GM10248 (cell line): ENCODE data around the gene KCNQ1.

ENCODE experiments used
- CTCF ChIA-PET: fragments of 300-600 bp; sonication (Branson Sonifier 250); formaldehyde crosslinking; extraction: SDS; loops from one replicate; lab custom pipeline; 2021; ENCODE audit warnings: antibody characterized with exemption; lab: Yijun Ruan, JAX
- POLR2A ChIA-PET: fragments of 350-650 bp; sonication (Branson Sonifier 250); formaldehyde crosslinking; extraction: SDS; loops from one replicate; lab custom pipeline; 2020; ENCODE audit warnings: antibody characterized with exemption; lab: Yijun Ruan, JAX
- DNase-seq: peaks from one replicate; pipeline ENCODE4 v3.0.0; 2012; ENCODE audit errors: extremely low spot score
- CTCF ChIP-seq: IDR thresholded peaks from 2 replicates; pipeline ENCODE4 v1.5.1; 2012; ENCODE audit warnings: mild to moderate bottlenecking, low read depth; ENCODE audit errors: extremely low read depth, missing control alignments, control extremely low read depth

KCNQ1 gene

GRCh38 chr11:2530131-2530854 lies 85.5 kb downstream of the KCNQ1 start:
- ChIA-PET POLR2A (no interaction called here), CTCF (interaction anchor here (0.7 to 14.2 kb wide), 19 partner anchors 9 to 579 kb away, joined by 3 to 528 read pairs (median 7); partner anchors contain the start of genes CDKN1C and PHLDA2)

GRCh38 chr11:2530855-2531200 lies 86.0 kb downstream of the KCNQ1 start:
- TF ChIP-seq CTCF, result no peak
- POLR2A ChIA-PET, result no interaction called here
- CTCF ChIA-PET, result interaction anchor here (0.7 to 14.2 kb wide), 26 partner anchors 9 to 1720 kb away, joined by 3 to 528 read pairs (median 6); partner anchors contain the start of genes CDKN1C and PHLDA2
- no peak for DNase-seq

More at GRCh38 chr11:2530131-2530854, 85.5 kb downstream of the KCNQ1 start:
- no peak for DNase-seq
- TF ChIP-seq CTCF, result no peak

- ChIA-PET CTCF (interaction anchor here (0.7 to 14.2 kb wide), 47 partner anchors 8 to 1720 kb away, joined by 3 to 528 read pairs (median 5); partner anchors contain the start of genes CDKN1C and PHLDA2), POLR2A (no interaction called here)
- peak; percentile 80 for DNase-seq
- peak; percentile 91 for TF ChIP-seq CTCF
These were observed 86.6 kb downstream of the KCNQ1 start for GRCh38 chr11:2531277-2531986.

- DNase-seq, result no peak
- peak; percentile 6 for TF ChIP-seq CTCF
- ChIA-PET POLR2A (no interaction called here), CTCF (interaction anchor here (0.7 to 14.2 kb wide), 53 partner anchors 8 to 1721 kb away, joined by 3 to 528 read pairs (median 5); partner anchors contain the start of genes CDKN1C, NAP1L4 and PHLDA2)
These were observed 87.3 kb downstream of the KCNQ1 start for GRCh38 chr11:2531987-2532703.

- DNase-seq, result peak; percentile 89
- TF ChIP-seq CTCF, result peak; percentile 97
- CTCF ChIA-PET, result interaction anchor here (0.6 to 14.2 kb wide), 56 partner anchors 8 to 876 kb away, joined by 3 to 528 read pairs (median 4); partner anchors contain the start of genes CDKN1C, NAP1L4 and PHLDA2
- POLR2A ChIA-PET, result no interaction called here
These were observed 88.1 kb downstream of the KCNQ1 start for GRCh38 chr11:2532704-2533586.
